GM15510 (cell line): ENCODE data around the gene STH.

Experiments used
- POLR2A ChIP-seq: IDR thresholded peaks from 3 replicates; pipeline ENCODE4 v1.6.1; 2011; ENCODE audit warnings: borderline replicate concordance; ENCODE audit not compliant: insufficient read length; ENCODE audit errors: extremely low read depth

Gene STH

GRCh38 chr17:46020023-46020761 is 21.1 kb downstream of the STH start:
- no peak for TF ChIP-seq POLR2A

GRCh38 chr17:46020998-46021397 is 21.9 kb downstream of the STH start:
- TF ChIP-seq POLR2A = no peak

DNA sequence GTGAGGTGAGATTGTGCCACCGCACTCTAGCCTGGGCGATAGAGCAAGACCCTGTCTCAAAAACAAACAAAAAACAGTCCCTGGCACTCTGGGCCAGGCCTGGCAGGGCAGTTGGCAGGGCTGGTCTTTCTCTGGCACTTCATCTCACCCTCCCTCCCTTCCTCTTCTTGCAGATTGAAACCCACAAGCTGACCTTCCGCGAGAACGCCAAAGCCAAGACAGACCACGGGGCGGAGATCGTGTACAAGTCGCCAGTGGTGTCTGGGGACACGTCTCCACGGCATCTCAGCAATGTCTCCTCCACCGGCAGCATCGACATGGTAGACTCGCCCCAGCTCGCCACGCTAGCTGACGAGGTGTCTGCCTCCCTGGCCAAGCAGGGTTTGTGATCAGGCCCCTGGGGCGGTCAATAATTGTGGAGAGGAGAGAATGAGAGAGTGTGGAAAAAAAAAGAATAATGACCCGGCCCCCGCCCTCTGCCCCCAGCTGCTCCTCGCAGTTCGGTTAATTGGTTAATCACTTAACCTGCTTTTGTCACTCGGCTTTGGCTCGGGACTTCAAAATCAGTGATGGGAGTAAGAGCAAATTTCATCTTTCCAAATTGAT is 24.8 kb downstream of the STH start:
- no peak for TF ChIP-seq POLR2A

- TF ChIP-seq POLR2A = no peak
Observed at GRCh38 chr17:46024590-46024989, 25.5 kb downstream of the STH start.

DNA sequence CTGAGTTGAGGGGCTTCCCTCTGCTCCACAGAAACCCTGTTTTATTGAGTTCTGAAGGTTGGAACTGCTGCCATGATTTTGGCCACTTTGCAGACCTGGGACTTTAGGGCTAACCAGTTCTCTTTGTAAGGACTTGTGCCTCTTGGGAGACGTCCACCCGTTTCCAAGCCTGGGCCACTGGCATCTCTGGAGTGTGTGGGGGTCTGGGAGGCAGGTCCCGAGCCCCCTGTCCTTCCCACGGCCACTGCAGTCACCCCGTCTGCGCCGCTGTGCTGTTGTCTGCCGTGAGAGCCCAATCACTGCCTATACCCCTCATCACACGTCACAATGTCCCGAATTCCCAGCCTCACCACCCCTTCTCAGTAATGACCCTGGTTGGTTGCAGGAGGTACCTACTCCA is 26.0 kb downstream of the STH start:
- TF ChIP-seq POLR2A = no peak

GRCh38 chr17:46025510-46026165 is 26.6 kb downstream of the STH start:
- no peak for TF ChIP-seq POLR2A

DNA sequence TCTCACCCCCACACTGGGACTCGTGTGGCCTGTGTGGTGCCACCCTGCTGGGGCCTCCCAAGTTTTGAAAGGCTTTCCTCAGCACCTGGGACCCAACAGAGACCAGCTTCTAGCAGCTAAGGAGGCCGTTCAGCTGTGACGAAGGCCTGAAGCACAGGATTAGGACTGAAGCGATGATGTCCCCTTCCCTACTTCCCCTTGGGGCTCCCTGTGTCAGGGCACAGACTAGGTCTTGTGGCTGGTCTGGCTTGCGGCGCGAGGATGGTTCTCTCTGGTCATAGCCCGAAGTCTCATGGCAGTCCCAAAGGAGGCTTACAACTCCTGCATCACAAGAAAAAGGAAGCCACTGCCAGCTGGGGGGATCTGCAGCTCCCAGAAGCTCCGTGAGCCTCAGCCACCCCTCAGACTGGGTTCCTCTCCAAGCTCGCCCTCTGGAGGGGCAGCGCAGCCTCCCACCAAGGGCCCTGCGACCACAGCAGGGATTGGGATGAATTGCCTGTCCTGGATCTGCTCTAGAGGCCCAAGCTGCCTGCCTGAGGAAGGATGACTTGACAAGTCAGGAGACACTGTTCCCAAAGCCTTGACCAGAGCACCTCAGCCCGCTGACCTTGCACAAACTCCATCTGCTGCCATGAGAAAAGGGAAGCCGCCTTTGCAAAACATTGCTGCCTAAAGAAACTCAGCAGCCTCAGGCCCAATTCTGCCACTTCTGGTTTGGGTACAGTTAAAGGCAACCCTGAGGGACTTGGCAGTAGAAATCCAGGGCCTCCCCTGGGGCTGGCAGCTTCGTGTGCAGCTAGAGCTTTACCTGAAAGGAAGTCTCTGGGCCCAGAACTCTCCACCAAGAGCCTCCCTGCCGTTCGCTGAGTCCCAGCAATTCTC is 27.4 kb downstream of the STH start:
- TF ChIP-seq POLR2A = no peak

DNA sequence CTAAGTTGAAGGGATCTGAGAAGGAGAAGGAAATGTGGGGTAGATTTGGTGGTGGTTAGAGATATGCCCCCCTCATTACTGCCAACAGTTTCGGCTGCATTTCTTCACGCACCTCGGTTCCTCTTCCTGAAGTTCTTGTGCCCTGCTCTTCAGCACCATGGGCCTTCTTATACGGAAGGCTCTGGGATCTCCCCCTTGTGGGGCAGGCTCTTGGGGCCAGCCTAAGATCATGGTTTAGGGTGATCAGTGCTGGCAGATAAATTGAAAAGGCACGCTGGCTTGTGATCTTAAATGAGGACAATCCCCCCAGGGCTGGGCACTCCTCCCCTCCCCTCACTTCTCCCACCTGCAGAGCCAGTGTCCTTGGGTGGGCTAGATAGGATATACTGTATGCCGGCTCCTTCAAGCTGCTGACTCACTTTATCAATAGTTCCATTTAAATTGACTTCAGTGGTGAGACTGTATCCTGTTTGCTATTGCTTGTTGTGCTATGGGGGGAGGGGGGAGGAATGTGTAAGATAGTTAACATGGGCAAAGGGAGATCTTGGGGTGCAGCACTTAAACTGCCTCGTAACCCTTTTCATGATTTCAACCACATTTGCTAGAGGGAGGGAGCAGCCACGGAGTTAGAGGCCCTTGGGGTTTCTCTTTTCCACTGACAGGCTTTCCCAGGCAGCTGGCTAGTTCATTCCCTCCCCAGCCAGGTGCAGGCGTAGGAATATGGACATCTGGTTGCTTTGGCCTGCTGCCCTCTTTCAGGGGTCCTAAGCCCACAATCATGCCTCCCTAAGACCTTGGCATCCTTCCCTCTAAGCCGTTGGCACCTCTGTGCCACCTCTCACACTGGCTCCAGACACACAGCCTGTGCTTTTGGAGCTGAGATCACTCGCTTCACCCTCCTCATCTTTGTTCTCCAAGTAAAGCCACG is 28.3 kb downstream of the STH start:
- TF ChIP-seq POLR2A = no peak

DNA sequence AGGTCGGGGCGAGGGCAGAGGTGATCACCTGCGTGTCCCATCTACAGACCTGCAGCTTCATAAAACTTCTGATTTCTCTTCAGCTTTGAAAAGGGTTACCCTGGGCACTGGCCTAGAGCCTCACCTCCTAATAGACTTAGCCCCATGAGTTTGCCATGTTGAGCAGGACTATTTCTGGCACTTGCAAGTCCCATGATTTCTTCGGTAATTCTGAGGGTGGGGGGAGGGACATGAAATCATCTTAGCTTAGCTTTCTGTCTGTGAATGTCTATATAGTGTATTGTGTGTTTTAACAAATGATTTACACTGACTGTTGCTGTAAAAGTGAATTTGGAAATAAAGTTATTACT is 28.9 kb downstream of the STH start:
- no peak for TF ChIP-seq POLR2A

GRCh38 chr17:46028374-46028773 is 29.3 kb downstream of the STH start:
- TF ChIP-seq POLR2A = no peak

GRCh38 chr17:46028981-46029565 is 30.0 kb downstream of the STH start:
- TF ChIP-seq POLR2A = no peak

DNA sequence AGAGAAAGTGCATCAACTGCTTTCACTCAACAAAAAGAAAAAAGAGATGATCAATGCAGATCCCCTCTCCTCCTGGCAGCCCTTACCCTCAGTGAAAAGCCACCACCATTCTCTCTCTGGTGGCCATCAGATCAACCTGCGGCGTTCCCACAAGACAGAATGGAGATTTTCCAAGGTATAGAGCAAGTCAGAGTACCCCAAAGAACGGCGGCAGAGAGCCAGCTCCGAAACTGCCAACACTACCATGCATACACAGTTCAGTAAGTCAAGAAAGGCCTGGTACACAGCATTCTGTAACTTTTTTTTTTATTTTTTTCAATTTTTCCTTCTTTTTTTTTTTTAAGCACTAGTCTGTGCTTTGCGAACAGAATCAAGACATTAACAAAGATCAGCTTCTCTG is 30.6 kb downstream of the STH start:
- TF ChIP-seq POLR2A = no peak

DNA sequence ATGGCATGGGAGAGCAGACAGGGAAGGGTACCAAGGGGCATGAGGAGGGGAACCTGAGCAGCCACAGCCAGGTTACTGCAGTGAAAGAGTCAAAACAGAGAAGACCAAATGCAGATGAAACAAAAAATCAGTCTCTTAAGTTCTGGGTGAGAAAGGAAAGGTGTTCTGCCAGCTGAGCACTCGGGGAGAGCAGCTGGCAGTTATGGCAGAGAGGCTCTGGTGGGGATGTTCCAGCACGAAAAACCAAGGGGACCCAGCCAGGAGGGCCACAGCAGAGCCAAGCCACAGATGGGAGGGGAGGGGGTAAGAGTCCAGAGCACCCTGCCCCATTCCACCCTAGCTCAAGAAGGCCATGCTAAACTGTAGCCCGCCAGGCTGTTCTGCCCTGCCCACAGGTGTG is 31.7 kb downstream of the STH start:
- TF ChIP-seq POLR2A = no peak

GRCh38 chr17:46031440-46031839 is 32.4 kb downstream of the STH start:
- TF ChIP-seq POLR2A = no peak

DNA sequence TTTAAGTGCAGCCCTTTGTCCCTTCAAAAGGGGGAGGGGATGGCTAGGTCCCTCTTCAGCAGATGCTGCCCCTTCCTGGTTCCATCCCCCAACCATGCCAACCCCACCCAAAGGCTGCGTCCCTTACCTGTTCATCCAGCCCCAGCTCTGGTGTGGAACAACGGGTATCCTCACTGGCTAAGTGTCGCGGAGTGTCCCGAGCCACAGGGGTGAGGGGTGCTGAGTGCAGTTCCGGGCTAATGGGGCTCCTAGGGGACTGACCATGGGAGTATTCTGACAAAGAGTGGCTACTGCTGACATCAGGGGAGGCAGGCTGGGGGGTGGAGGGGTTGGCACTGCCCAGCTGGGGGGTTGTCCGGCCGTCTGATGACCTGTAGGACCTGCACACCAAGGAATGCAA is 32.9 kb downstream of the STH start:
- TF ChIP-seq POLR2A = no peak

- TF ChIP-seq POLR2A = no peak
Observed at GRCh38 chr17:46032909-46033308, 33.9 kb downstream of the STH start.
